ENCODE data around the gene PGM3. TPM values are rescaled to one million over a fixed set of nuclear protein-coding genes. Genes with fewer than 3 reads are reported as not detected.
"Not testable (repeated sequence)": the region's sequence is repeated elsewhere in the genome, so short reads cannot be mapped to it uniquely, and the experiment has no call there.

The PGM3 gene
- total RNA-seq, 1 donor from 2014 or later = 24.8 TPM

DNA sequence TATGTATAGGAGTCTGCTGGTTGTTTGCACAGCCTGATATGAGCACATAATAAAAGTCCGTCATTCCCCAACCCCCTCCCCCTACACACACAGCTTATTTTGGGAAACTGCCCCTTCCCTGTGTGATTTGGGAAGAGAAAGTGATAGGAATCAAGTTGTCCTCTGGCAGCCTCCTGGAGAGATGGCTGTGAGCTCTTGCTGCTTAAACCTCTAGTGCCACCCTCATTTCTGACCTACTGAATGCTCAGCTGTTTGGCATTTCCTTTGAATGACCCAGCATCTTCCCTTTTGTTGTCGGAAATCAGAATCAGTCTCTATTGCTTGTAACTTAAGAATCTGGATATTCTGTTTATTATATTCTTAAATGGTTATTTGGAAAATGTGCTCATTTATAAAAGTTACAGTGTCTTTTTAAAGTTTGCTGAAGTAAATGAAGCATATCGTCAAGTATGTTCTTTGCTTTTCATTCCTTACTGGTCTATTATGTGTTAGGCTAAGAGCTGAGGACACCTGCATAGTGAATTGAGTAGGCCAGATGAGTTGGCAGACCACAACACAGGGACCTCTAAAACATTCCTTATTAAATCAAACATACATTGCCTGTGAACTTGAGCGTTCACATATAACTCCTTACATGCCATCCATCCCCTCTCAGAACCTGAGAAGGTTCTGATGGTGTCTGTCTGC lies 5.6 kb upstream of the PGM3 start:
- DNase-seq (ENCODE audit: low spot score) = no peak
- H3K27ac Mint-ChIP-seq = no peak overlapping the region
- H3K36me3 Mint-ChIP-seq (ENCODE audit: low read depth) = peaks cover 2% of the 10 kb centered on the region
- intact Hi-C loops (cut with micrococcal nuclease) = loop anchor here (10.0 kb wide), 2 partner anchors 656 to 1444 kb away; partner anchors contain the start of genes CYB5R4, RIPPLY2 and TENT5A
- no peak overlapping the region for H3K4me3 Mint-ChIP-seq
- no peaks in the 10 kb centered on the region for H3K9me3 Mint-ChIP-seq
- H3K27me3 Mint-ChIP-seq (ENCODE audit: insufficient read depth) = peaks cover 11% of the 10 kb centered on the region
- peaks cover 17% of the 10 kb centered on the region for H3K4me1 Mint-ChIP-seq (ENCODE audit: low read depth)

DNA sequence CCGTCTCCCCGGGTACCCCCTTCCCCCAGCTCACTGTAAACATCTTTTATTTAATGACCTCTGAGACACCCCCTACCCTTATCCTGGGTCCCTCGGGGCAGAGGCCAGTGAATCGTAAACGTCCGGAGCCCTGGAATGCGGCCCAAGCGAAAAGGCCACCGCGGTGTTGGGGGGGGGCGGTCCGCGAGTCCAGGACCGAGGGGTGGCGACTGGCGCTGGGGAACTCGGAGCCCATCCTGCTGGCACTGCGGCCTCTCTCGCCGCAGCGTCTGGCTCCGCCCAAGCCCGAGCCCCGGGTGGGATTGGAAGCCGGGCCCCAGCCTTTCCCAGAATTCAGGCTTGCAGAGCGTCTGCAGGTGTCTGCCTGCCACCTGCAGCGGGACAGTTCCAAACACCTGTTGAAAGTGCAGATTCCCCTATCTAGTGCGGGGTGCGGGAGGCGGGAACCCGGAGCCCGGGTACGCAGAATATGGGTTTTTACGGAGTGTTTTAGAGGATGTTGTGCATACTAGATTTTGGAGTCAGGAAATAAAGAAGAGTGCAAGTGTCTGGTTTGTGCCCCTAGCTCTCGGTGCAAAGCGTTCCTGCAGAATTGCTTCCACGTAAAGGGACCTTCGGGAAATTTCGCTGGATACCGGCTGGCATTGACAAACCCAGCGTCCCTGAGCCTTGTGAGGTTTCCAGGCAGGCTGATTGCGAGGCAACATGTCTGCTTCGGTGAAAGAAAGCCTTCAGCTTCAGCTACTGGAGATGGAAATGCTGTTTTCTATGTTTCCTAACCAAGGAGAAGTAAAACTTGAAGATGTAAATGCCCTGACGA lies 892 bp upstream of the PGM3 start:
- intact Hi-C loops (cut with micrococcal nuclease) = loop anchor here (1.0 to 10.0 kb wide), 5 partner anchors 21 to 1439 kb away; partner anchors contain the start of genes CYB5R4, DOP1A, IBTK and RIPPLY2
- peaks cover 36% of the 10 kb centered on the region for H3K4me1 Mint-ChIP-seq (ENCODE audit: low read depth)
- DNase-seq (ENCODE audit: low spot score) = peak; percentile 5
- H3K27me3 Mint-ChIP-seq (ENCODE audit: insufficient read depth) = peaks cover 2% of the 10 kb centered on the region
- no peaks in the 10 kb centered on the region for H3K9me3 Mint-ChIP-seq
- H3K4me3 Mint-ChIP-seq = peak overlapping the region; percentile 98
- no peak overlapping the region for H3K27ac Mint-ChIP-seq
- peaks cover 7% of the 10 kb centered on the region for H3K36me3 Mint-ChIP-seq (ENCODE audit: low read depth)

DNA sequence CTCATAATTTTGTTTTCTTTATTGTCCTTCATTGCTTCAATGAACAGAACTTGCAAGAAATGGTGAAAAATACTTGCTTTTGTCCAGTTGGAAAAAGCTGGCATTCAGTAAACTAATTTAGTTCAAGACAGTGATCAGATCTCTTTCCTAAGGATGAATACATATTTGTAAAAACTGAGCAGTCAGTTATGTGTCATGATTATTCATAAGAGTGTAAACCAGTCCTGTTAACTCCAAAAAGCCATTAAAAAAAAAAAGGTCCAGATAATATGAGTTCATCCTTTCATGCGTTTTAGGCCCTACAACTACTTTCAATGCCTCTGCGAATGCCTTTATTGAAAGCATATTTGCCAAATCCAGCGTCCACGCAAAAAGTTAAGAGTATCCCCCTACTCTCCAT lies 609 bp downstream of the PGM3 start:
- H3K27me3 Mint-ChIP-seq (ENCODE audit: insufficient read depth) = peaks cover 2% of the 10 kb centered on the region
- peak overlapping the region; percentile 94 for H3K27ac Mint-ChIP-seq
- peaks cover 7% of the 10 kb centered on the region for H3K36me3 Mint-ChIP-seq (ENCODE audit: low read depth)
- intact Hi-C loops (cut with micrococcal nuclease) = loop anchor here (2.0 to 10.0 kb wide), 3 partner anchors 662 to 1438 kb away; partner anchors contain the start of genes CYB5R4, IBTK, RIPPLY2 and TENT5A
- peaks cover 38% of the 10 kb centered on the region for H3K4me1 Mint-ChIP-seq (ENCODE audit: low read depth)
- no peaks in the 10 kb centered on the region for H3K9me3 Mint-ChIP-seq
- DNase-seq (ENCODE audit: low spot score) = no peak
- H3K4me3 Mint-ChIP-seq = peak overlapping the region; percentile 98

DNA sequence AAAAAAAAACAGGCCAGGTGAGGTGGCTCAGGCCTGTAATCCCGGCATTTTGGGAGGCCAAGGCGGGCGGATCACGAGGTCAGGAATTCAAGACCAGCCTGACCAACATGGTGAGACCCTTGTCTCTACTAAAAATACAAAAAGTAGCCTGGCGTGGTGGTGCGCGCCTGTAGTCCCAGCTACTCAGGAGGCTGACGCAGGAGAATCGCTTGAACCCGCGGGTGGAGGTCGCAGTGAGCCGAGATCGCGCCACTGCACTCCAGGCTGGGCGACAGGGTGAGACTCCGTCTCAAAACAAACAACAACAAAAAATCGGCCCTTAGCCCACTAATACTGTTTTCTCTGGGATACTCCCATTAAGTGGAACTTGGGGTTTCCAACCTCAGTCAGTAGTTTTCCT lies 1.1 kb downstream of the PGM3 start:
- not testable (repeated sequence) for DNase-seq (ENCODE audit: low spot score); H3K36me3 Mint-ChIP-seq (ENCODE audit: low read depth)
- H3K4me3 Mint-ChIP-seq = peak overlapping the region; percentile 98

GRCh38 chr6:83190626-83191025 lies 2.4 kb downstream of the PGM3 start:
- Mint-ChIP-seq H3K27ac (no peak overlapping the region), H3K36me3 (ENCODE audit: low read depth) (peaks cover 11% of the 10 kb centered on the region), H3K9me3 (no peaks in the 10 kb centered on the region), H3K4me1 (ENCODE audit: low read depth) (peaks cover 34% of the 10 kb centered on the region), H3K4me3 (peak overlapping the region; percentile 61), H3K27me3 (ENCODE audit: insufficient read depth) (peaks cover 2% of the 10 kb centered on the region)
- no peak for DNase-seq (ENCODE audit: low spot score)
- intact Hi-C loops (cut with micrococcal nuclease) = loop anchor here (10.0 kb wide), 2 partner anchors 664 to 1436 kb away; partner anchors contain the start of genes CYB5R4, RIPPLY2 and TENT5A

More for the DNA sequence above, 1.1 kb downstream of the PGM3 start:
- peaks cover 38% of the 10 kb centered on the region for H3K4me1 Mint-ChIP-seq (ENCODE audit: low read depth)
- intact Hi-C loops (cut with micrococcal nuclease) = loop anchor here (2.0 to 10.0 kb wide), 3 partner anchors 663 to 1437 kb away; partner anchors contain the start of genes CYB5R4, IBTK, RIPPLY2 and TENT5A
- H3K9me3 Mint-ChIP-seq; H3K27me3 Mint-ChIP-seq (ENCODE audit: insufficient read depth); H3K27ac Mint-ChIP-seq: not testable (repeated sequence)

- no peaks in the 10 kb centered on the region for H3K9me3 Mint-ChIP-seq
- intact Hi-C loops (cut with micrococcal nuclease) = no loop called here
- no peak overlapping the region for H3K27ac Mint-ChIP-seq
- no peaks in the 10 kb centered on the region for H3K27me3 Mint-ChIP-seq (ENCODE audit: insufficient read depth)
- H3K4me3 Mint-ChIP-seq = no peak overlapping the region
- peaks cover 21% of the 10 kb centered on the region for H3K4me1 Mint-ChIP-seq (ENCODE audit: low read depth)
- DNase-seq (ENCODE audit: low spot score) = no peak
- peaks cover 15% of the 10 kb centered on the region for H3K36me3 Mint-ChIP-seq (ENCODE audit: low read depth)
Measured at GRCh38 chr6:83188501-83188900, 4.6 kb downstream of the PGM3 start.

DNA sequence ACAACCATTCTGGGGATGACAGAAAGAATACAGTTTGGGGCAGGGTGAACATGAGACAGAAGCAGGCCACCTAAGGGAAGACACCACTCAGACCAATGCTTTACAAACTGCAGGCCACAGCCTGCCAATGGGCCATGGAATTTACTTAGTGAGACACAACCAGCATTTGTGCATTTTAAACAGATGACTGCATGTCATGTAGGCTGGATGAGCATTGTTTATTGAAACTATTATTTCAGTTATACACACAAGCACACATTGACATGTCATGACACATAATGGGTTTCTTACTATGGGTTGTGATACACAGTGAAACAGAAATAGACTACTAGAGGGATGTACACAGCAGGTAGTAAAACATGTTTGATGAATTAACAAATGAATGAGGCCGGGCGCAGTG lies 8.0 kb downstream of the PGM3 start:
- Mint-ChIP-seq H3K27me3 (ENCODE audit: insufficient read depth) (no peaks in the 10 kb centered on the region), H3K27ac (no peak overlapping the region), H3K36me3 (ENCODE audit: low read depth) (peaks cover 36% of the 10 kb centered on the region), H3K9me3 (no peaks in the 10 kb centered on the region), H3K4me3 (no peak overlapping the region), H3K4me1 (ENCODE audit: low read depth) (peaks cover 10% of the 10 kb centered on the region)
- intact Hi-C loops (cut with micrococcal nuclease) = no loop called here
- DNase-seq (ENCODE audit: low spot score) = no peak

- no peaks in the 10 kb centered on the region for H3K9me3 Mint-ChIP-seq
- H3K4me1 Mint-ChIP-seq (ENCODE audit: low read depth) = peaks cover 5% of the 10 kb centered on the region
- H3K4me3 Mint-ChIP-seq = no peak overlapping the region
- no peak overlapping the region for H3K27ac Mint-ChIP-seq
- intact Hi-C loops (cut with micrococcal nuclease) = no loop called here
- DNase-seq (ENCODE audit: low spot score) = no peak
- peaks cover 34% of the 10 kb centered on the region for H3K36me3 Mint-ChIP-seq (ENCODE audit: low read depth)
- H3K27me3 Mint-ChIP-seq (ENCODE audit: insufficient read depth) = no peaks in the 10 kb centered on the region
Measured at GRCh38 chr6:83183082-83183828, 9.8 kb downstream of the PGM3 start.

DNA sequence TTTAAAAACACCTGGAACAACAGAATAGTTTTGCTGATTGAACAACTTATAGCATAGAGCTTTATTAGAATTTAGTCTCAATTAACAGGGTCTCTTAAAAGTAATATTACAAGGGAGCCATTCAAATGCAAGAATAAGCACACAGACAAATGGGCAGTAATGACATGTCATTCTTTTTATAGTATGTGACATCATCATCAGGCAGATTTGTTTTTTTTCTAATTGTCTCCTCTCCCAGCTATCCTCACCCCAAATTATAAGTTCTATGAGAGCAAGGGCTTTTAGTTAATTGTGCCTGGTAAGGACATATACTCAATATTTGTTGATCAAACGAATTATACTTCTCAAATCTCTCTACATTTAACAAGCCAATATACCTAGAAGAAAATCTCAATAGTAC lies 11.0 kb downstream of the PGM3 start:
- H3K27ac Mint-ChIP-seq = no peak overlapping the region
- H3K4me3 Mint-ChIP-seq = no peak overlapping the region
- H3K9me3 Mint-ChIP-seq = no peaks in the 10 kb centered on the region
- DNase-seq (ENCODE audit: low spot score) = no peak
- peaks cover 5% of the 10 kb centered on the region for H3K4me1 Mint-ChIP-seq (ENCODE audit: low read depth)
- peaks cover 39% of the 10 kb centered on the region for H3K36me3 Mint-ChIP-seq (ENCODE audit: low read depth)
- no peaks in the 10 kb centered on the region for H3K27me3 Mint-ChIP-seq (ENCODE audit: insufficient read depth)
- intact Hi-C loops (cut with micrococcal nuclease) = no loop called here

DNA sequence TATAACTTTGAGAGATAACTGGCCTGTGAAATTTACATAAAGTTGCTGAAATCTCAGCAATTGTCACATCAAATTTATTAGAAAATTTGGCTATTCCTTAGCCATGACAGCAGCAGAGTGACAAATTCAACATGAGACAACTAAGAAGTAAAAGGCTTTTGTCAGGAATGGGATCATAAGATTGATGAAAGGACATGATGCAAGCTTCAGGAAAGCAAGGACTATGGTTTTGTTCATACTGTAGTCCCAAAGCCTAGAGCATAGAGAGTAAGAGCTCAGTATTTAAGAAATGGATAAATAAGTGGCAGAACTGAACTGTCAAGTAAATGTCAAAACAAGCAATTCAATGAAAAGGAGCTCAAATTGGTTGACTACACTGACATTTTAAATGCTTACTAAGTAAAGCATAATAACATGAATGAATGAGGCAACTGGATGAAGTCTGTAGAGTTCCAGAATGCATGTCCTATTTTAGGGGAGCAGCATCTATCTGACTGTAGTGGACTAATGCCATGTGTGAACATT lies 12.6 kb downstream of the PGM3 start:
- intact Hi-C loops (cut with micrococcal nuclease) = no loop called here
- Mint-ChIP-seq H3K27me3 (ENCODE audit: insufficient read depth) (no peaks in the 10 kb centered on the region), H3K4me3 (no peak overlapping the region), H3K27ac (no peak overlapping the region), H3K9me3 (no peaks in the 10 kb centered on the region), H3K36me3 (ENCODE audit: low read depth) (peaks cover 42% of the 10 kb centered on the region), H3K4me1 (ENCODE audit: low read depth) (peaks cover 5% of the 10 kb centered on the region)
- no peak for DNase-seq (ENCODE audit: low spot score)

- H3K27me3 Mint-ChIP-seq (ENCODE audit: insufficient read depth) = no peaks in the 10 kb centered on the region
- no peak overlapping the region for H3K4me3 Mint-ChIP-seq
- DNase-seq (ENCODE audit: low spot score) = no peak
- no peaks in the 10 kb centered on the region for H3K9me3 Mint-ChIP-seq
- no peak overlapping the region for H3K27ac Mint-ChIP-seq
- peaks cover 27% of the 10 kb centered on the region for H3K36me3 Mint-ChIP-seq (ENCODE audit: low read depth)
- H3K4me1 Mint-ChIP-seq (ENCODE audit: low read depth) = peaks cover 4% of the 10 kb centered on the region
- intact Hi-C loops (cut with micrococcal nuclease) = no loop called here
Measured at GRCh38 chr6:83176246-83176645, 16.8 kb downstream of the PGM3 start.

DNA sequence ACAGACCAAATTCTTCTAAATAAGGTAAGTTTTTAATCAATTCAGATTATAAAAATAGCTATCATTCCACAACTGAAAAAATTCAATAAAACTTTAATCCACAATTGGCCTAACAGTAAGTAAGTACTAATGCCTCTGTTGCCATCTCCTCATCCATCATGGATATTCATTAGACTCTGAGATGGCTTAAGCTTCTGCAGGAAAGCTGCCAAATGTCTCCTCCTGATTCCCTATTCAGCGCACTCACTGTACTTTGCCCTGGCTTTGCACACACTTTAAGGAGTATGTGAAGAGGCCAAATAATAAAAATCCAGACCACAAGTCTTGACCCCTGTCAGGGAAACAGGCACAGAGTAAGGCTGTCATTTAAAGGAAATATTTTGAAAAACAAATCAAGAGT lies 23.6 kb downstream of the PGM3 start:
- peaks cover 34% of the 10 kb centered on the region for H3K36me3 Mint-ChIP-seq (ENCODE audit: low read depth)

More for the DNA sequence above, 23.6 kb downstream of the PGM3 start:
- DNase-seq (ENCODE audit: low spot score) = no peak
- Mint-ChIP-seq H3K27ac (no peak overlapping the region), H3K4me3 (no peak overlapping the region), H3K9me3 (no peaks in the 10 kb centered on the region), H3K4me1 (ENCODE audit: low read depth) (peaks cover 4% of the 10 kb centered on the region), H3K27me3 (ENCODE audit: insufficient read depth) (no peaks in the 10 kb centered on the region)
- intact Hi-C loops (cut with micrococcal nuclease) = no loop called here

All from activated T-helper 1 cell treated with anti-CD3 and anti-CD28 coated beads, Interleukin-12 subunit alpha, Interleukin-12 subunit beta, Interleukin-2, Interleukin-4 antibody, amounts not matched to agents 30 ng/mL and 10 ng/mL and 1 ng/mL, durations not matched to agents 14 hours and 24 hours and 36 hours (primary cell).